ENCODE data around the gene NGLY1. TPM values are rescaled to one million over a fixed set of nuclear protein-coding genes. Genes with fewer than 3 reads are reported as not detected.

The NGLY1 gene
- total and polyA plus RNA-seq, 2 of the 4 experiments (the other 2 are of a cell fraction) = 10.0 to 14.9 TPM

DNA sequence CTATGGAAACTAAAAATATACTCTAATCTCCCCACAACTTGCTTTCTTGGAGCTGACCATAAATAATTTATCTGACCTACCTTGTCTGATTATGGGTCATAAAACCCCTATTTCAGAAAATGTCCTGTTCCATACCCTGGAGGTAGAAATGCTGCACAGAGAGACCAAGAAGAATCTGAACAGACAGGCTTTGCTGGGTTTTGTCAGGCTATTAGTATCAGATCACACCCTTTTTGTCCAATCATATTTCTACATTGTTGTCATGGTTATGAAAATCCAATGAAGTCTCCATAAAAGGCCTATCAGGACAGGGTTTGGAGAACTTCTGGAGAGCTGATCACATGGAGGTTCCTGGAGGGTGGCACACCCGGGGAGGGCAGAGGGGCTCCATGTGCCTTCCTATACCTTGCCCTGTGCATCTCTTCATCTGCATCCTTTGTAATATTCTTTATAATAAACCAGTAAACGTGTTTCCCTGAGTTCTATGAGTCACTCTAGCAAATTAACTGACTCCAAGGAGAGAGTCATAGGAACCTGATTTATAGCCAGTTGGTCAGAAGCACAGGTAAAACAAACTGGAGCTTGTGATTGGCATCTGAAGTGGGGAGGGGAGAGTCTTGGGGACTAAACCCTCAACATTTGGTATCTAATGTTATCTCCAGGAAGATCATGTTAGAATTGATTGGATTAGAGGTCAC, 58.1 kb downstream of the NGLY1 start:
- dilution Hi-C loops (cut with HindIII; ENCODE audit: low sequenced_read_pairs, unreplicated experiment) = no loop called here

More for the DNA sequence above, 58.1 kb downstream of the NGLY1 start:
- Histone ChIP-seq H3K56ac (ENCODE audit: extremely low read depth, insufficient read depth, low read length) (no peak overlapping the region), H3K9ac (ENCODE audit: low read depth, low read length) (no peak overlapping the region), H3K4me3 (ENCODE audit: insufficient read depth, low read depth, low read length) (no peak overlapping the region), H3K14ac (replicated peaks; ENCODE audit: low read depth, low read length) (no peak overlapping the region), H2BK120ac (ENCODE audit: low read depth, low read length) (no peak overlapping the region), H3K9me3 (ENCODE audit: control insufficient read depth, insufficient read depth, low read length) (no peaks in the 10 kb centered on the region), H4K91ac (ENCODE audit: insufficient read depth, low read depth, low read length) (no peak overlapping the region), H3K36me3 (ENCODE audit: control insufficient read depth, insufficient read depth, low read length) (peaks cover 4% of the 10 kb centered on the region; the same call in 1 of the 2 replicates), H2BK15ac (ENCODE audit: low read depth, low read length) (no peak overlapping the region), H3K79me1 (ENCODE audit: low read depth in 1 of 2, low read length in 2 of 2) (peaks cover 0 to 2% of the 10 kb centered on the region in 2 experiments; a peak in 1 of 4 replicates), H2AFZ (replicated peaks; ENCODE audit: low read length, poor library complexity) (no peak overlapping the region), H2AK5ac (ENCODE audit: low read depth, low read length) (no peak overlapping the region), H4K20me1 (ENCODE audit: insufficient read depth, low read length) (no peaks in the 10 kb centered on the region), H3K9me1 (ENCODE audit: insufficient read depth, low read length) (peaks cover 3% of the 10 kb centered on the region; the same call in 1 of the 2 replicates), H3K27ac (ENCODE audit: insufficient read depth, low read length) (no peak overlapping the region), H3K4me1 (ENCODE audit: control insufficient read depth, insufficient read depth, low read length) (no peaks in the 10 kb centered on the region), H3K23ac (ENCODE audit: low read depth, low read length) (no peak overlapping the region), H4K5ac (ENCODE audit: low read depth, low read length) (no peak overlapping the region), H3K4me2 (ENCODE audit: low read depth, low read length) (no peak overlapping the region), H3K27me3 (ENCODE audit: control insufficient read depth, insufficient read depth, low read length) (no peaks in the 10 kb centered on the region), H2BK20ac (ENCODE audit: low read depth, low read length) (no peak overlapping the region), H2BK5ac (ENCODE audit: low read depth, low read length, poor library complexity, severe bottlenecking) (no peak overlapping the region), H3K4ac (ENCODE audit: low read depth, low read length) (no peak overlapping the region), H4K8ac (ENCODE audit: low read depth in 2 of 2, low read length in 2 of 2) (no peak overlapping the region), H3K18ac (ENCODE audit: low read depth, low read length) (no peak overlapping the region), H2AK9ac (replicated peaks; ENCODE audit: low read depth, low read length, poor library complexity) (no peak overlapping the region)
- no CpG with 5 or more reads among the region's 2 CpGs for WGBS, 2 experiments (ENCODE audit: extremely low coverage in 2 of 2, insufficient read length in 1 of 2)
- intact Hi-C loops (cut with micrococcal nuclease) = no loop called here
- no peak for ATAC-seq (ENCODE audit: low read depth)
- DNase-seq = no peak
- POLR2A ChIA-PET (ENCODE audit: unreplicated experiment) = no interaction called here
- BruUV-seq (replicated peaks) = no TSS peak
- in situ Hi-C loops (cut with MboI; ENCODE audit: low sequenced_read_pairs) = no loop called here
- TF ChIP-seq, protein P1, sequence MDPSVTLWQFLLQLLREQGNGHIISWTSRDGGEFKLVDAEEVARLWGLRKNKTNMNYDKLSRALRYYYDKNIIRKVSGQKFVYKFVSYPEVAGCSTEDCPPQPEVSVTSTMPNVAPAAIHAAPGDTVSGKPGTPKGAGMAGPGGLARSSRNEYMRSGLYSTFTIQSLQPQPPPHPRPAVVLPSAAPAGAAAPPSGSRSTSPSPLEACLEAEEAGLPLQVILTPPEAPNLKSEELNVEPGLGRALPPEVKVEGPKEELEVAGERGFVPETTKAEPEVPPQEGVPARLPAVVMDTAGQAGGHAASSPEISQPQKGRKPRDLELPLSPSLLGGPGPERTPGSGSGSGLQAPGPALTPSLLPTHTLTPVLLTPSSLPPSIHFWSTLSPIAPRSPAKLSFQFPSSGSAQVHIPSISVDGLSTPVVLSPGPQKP (IDR thresholded peaks at IDR 0.05; ENCODE audit: borderline replicate concordance, low read depth, low read length) = no peak
- TF ChIP-seq SMC3 (IDR thresholded peaks at IDR 0.05; ENCODE audit: low read depth, low read length) (no peak), RAD21 (IDR thresholded peaks at IDR 0.05; ENCODE audit: low read length) (no peak), MAFK (IDR thresholded peaks at IDR 0.05; ENCODE audit: low read depth, low read length) (no peak), BHLHE40 (IDR thresholded peaks at IDR 0.05; ENCODE audit: low read depth, low read length) (no peak)
- CTCF ChIA-PET = no interaction called here
